ENCODE results near the gene ORM1.

ORM1 gene

GRCh38 chr9:114313186-114313585 is 9.7 kb upstream of the ORM1 start:
- H3K27ac ChIP-seq, result no peak overlapping the region
- no peak for TF ChIP-seq CTCF (IDR thresholded peaks at IDR 0.05; ENCODE audit: low read depth, low read length, missing control alignments)
- no peaks in the 10 kb centered on the region for H3K27me3 ChIP-seq (replicated peaks)
- in situ Hi-C loops (cut with HindIII; ENCODE audit: low pct_ligation_motif_present, low sequenced_read_pairs), result no loop called here
- no peaks in the 10 kb centered on the region for H3K36me3 ChIP-seq (replicated peaks)
- H3K4me3 ChIP-seq (ENCODE audit: low read depth, low read length), result no peak overlapping the region
- DNase-seq, result no peak

- no peak for TF ChIP-seq CTCF (IDR thresholded peaks at IDR 0.05; ENCODE audit: low read depth, low read length, missing control alignments)
These were observed 8.5 kb upstream of the ORM1 start for GRCh38 chr9:114314256-114314867.

GRCh38 chr9:114314881-114315722 is 7.8 kb upstream of the ORM1 start:
- in situ Hi-C loops (cut with HindIII; ENCODE audit: low pct_ligation_motif_present, low sequenced_read_pairs), result no loop called here
- no peak for DNase-seq

More at GRCh38 chr9:114314256-114314867, 8.5 kb upstream of the ORM1 start:
- Histone ChIP-seq H3K27ac (no peak overlapping the region), H3K36me3 (replicated peaks) (no peaks in the 10 kb centered on the region), H3K27me3 (replicated peaks) (no peaks in the 10 kb centered on the region), H3K4me3 (ENCODE audit: low read depth, low read length) (no peak overlapping the region)
- in situ Hi-C loops (cut with HindIII; ENCODE audit: low pct_ligation_motif_present, low sequenced_read_pairs), result no loop called here
- no peak for DNase-seq

GRCh38 chr9:114315723-114316363 is 7.1 kb upstream of the ORM1 start:
- Histone ChIP-seq H3K27me3 (replicated peaks) (no peaks in the 10 kb centered on the region), H3K27ac (no peak overlapping the region), H3K4me3 (ENCODE audit: low read depth, low read length) (no peak overlapping the region), H3K36me3 (replicated peaks) (no peaks in the 10 kb centered on the region)
- in situ Hi-C loops (cut with HindIII; ENCODE audit: low pct_ligation_motif_present, low sequenced_read_pairs), result no loop called here
- no peak for TF ChIP-seq CTCF (IDR thresholded peaks at IDR 0.05; ENCODE audit: low read depth, low read length, missing control alignments)
- no peak for DNase-seq

More at GRCh38 chr9:114314881-114315722, 7.8 kb upstream of the ORM1 start:
- H3K27ac ChIP-seq, result no peak overlapping the region
- H3K36me3 ChIP-seq (replicated peaks), result no peaks in the 10 kb centered on the region
- H3K4me3 ChIP-seq (ENCODE audit: low read depth, low read length), result no peak overlapping the region
- TF ChIP-seq CTCF (IDR thresholded peaks at IDR 0.05; ENCODE audit: low read depth, low read length, missing control alignments), result no peak
- H3K27me3 ChIP-seq (replicated peaks), result no peaks in the 10 kb centered on the region

- no peak for DNase-seq
- no peaks in the 10 kb centered on the region for H3K36me3 ChIP-seq (replicated peaks)
- no peak overlapping the region for H3K27ac ChIP-seq
- no peaks in the 10 kb centered on the region for H3K27me3 ChIP-seq (replicated peaks)
- no peak overlapping the region for H3K4me3 ChIP-seq (ENCODE audit: low read depth, low read length)
- no peak for TF ChIP-seq CTCF (IDR thresholded peaks at IDR 0.05; ENCODE audit: low read depth, low read length, missing control alignments)
- in situ Hi-C loops (cut with HindIII; ENCODE audit: low pct_ligation_motif_present, low sequenced_read_pairs), result no loop called here
These were observed 6.2 kb upstream of the ORM1 start for GRCh38 chr9:114316605-114317230.
